H9 (cell line): ENCODE measurements around the gene LRRC45. TPM values are rescaled to one million over a fixed set of nuclear protein-coding genes. Genes with fewer than 3 reads are reported as not detected.

ENCODE experiments used
- DNase-seq: peaks from one replicate; pipeline ENCODE4 v3.0.0-alpha.2; 2017
- H2AFZ ChIP-seq: one replicate; pipeline ENCODE4 v1.6.1; 2013; ENCODE audit warnings: mild to moderate bottlenecking, low read length, control low read depth, moderate library complexity
- H2AK5ac ChIP-seq: 2 replicates; pipeline ENCODE4 v1.6.1; 2013; ENCODE audit warnings: low read length, control low read depth, mixed read lengths; ENCODE audit not compliant: insufficient read length
- H2BK120ac ChIP-seq: one replicate; pipeline ENCODE4 v1.6.1; 2013; ENCODE audit warnings: low read depth, mild to moderate bottlenecking, low read length, control low read depth, inconsistent platforms; ENCODE audit not compliant: poor library complexity, severe bottlenecking
- H2BK12ac ChIP-seq: 2 replicates; pipeline ENCODE4 v1.6.1; 2013; ENCODE audit warnings: low read length, control low read depth, mixed read lengths, low read depth; ENCODE audit not compliant: insufficient read length
- H2BK15ac ChIP-seq: 2 replicates; pipeline ENCODE4 v1.6.1; 2013; ENCODE audit warnings: low read depth, low read length, control low read depth
- H2BK20ac ChIP-seq: one replicate; pipeline ENCODE4 v1.6.1; 2013; ENCODE audit warnings: low read depth, mild to moderate bottlenecking, low read length, control low read depth, inconsistent platforms; ENCODE audit not compliant: poor library complexity, severe bottlenecking
- H2BK5ac ChIP-seq: 2 replicates; pipeline ENCODE4 v1.6.1; 2013; ENCODE audit warnings: low read length, control low read depth, mixed read lengths; ENCODE audit not compliant: insufficient read length
- H3K14ac ChIP-seq: 2 replicates; pipeline ENCODE4 v1.6.1; 2013; ENCODE audit warnings: low read length, control low read depth; ENCODE audit not compliant: insufficient read depth
- H3K18ac ChIP-seq: 2 replicates; pipeline ENCODE4 v1.6.1; 2013; ENCODE audit warnings: low read depth, mild to moderate bottlenecking, mixed read lengths, low read length, control low read depth; ENCODE audit not compliant: insufficient read length
- H3K23ac ChIP-seq: 2 replicates; pipeline ENCODE4 v1.6.1; 2013; ENCODE audit warnings: low read length, control low read depth, mixed read lengths, low read depth; ENCODE audit not compliant: insufficient read length
- H3K23me2 ChIP-seq: 2 replicates; pipeline ENCODE4 v1.6.1; 2013; ENCODE audit warnings: low read depth, mild to moderate bottlenecking, mixed read lengths, low read length, control low read depth; ENCODE audit not compliant: insufficient read length, poor library complexity, severe bottlenecking
- H3K27ac ChIP-seq: 2 replicates; pipeline ENCODE4 v1.5.1; 2013; ENCODE audit warnings: low read length, control low read depth, mixed read lengths, low read depth; ENCODE audit not compliant: insufficient read length
- H3K27me3 ChIP-seq: 2 replicates; pipeline ENCODE4 v1.6.1; 2013; ENCODE audit warnings: low read length, control low read depth, inconsistent platforms; ENCODE audit not compliant: insufficient read depth
- H3K4ac ChIP-seq: 2 replicates; pipeline ENCODE4 v1.6.1; 2013; ENCODE audit warnings: low read depth, mild to moderate bottlenecking, control low read depth, inconsistent platforms, low read length, moderate library complexity
- H3K4me1 ChIP-seq: 2 replicates; pipeline ENCODE4 v1.6.1; 2013; ENCODE audit warnings: low read length, control low read depth, inconsistent platforms; ENCODE audit not compliant: insufficient read depth
- H3K4me2 ChIP-seq: 2 replicates; pipeline ENCODE4 v1.6.1; 2013; ENCODE audit warnings: low read length, control low read depth, mixed read lengths; ENCODE audit not compliant: insufficient read length, insufficient read depth
- H3K56ac ChIP-seq: 2 replicates; pipeline ENCODE4 v1.6.1; 2013; ENCODE audit warnings: low read depth, mild to moderate bottlenecking, mixed read lengths, low read length, control low read depth; ENCODE audit not compliant: insufficient read length
- H3K79me1 ChIP-seq: 2 replicates; pipeline ENCODE4 v1.6.1; 2013; ENCODE audit warnings: low read depth, mild to moderate bottlenecking, moderate library complexity, low read length, control low read depth, inconsistent platforms; ENCODE audit not compliant: insufficient read depth, poor library complexity, severe bottlenecking
- H3K79me2 ChIP-seq: 2 replicates; pipeline ENCODE4 v1.6.1; 2013; ENCODE audit warnings: low read length, control low read depth, inconsistent platforms; ENCODE audit not compliant: insufficient read depth
- H3K9ac ChIP-seq: 2 replicates; pipeline ENCODE4 v1.6.1; 2013; ENCODE audit warnings: low read length, control low read depth, mixed read lengths; ENCODE audit not compliant: insufficient read length; ENCODE audit errors: extremely low read depth
- H3K9me3 ChIP-seq: one replicate; pipeline ENCODE4 v1.6.1; 2013; ENCODE audit warnings: low read depth, low read length, inconsistent platforms; ENCODE audit not compliant: control insufficient read depth
- H3T11ph ChIP-seq: one replicate; pipeline ENCODE4 v1.6.1; 2013; ENCODE audit warnings: mild to moderate bottlenecking, low read length, control low read depth, inconsistent platforms
- H4K20me1 ChIP-seq: one replicate; pipeline ENCODE4 v1.6.1; 2013; ENCODE audit not compliant: control insufficient read depth, insufficient read length, insufficient read depth
- H4K5ac ChIP-seq: 2 replicates; pipeline ENCODE4 v1.6.1; 2013; ENCODE audit warnings: low read depth, mild to moderate bottlenecking, mixed read lengths, low read length, control low read depth; ENCODE audit not compliant: insufficient read length
- H4K8ac ChIP-seq: replicated peaks from 2 replicates; pipeline ENCODE4 v1.6.1; 2013; ENCODE audit warnings: low read length, control low read depth, mixed read lengths, low read depth; ENCODE audit not compliant: insufficient read length
- H4K91ac ChIP-seq: 2 replicates; pipeline ENCODE4 v1.6.1; 2013; ENCODE audit warnings: low read depth, mild to moderate bottlenecking, moderate library complexity, mixed read lengths, low read length, control low read depth; ENCODE audit not compliant: insufficient read length
- H3K27ac Mint-ChIP-seq, 3 experiments: 2 replicates in 2 of 3; 3 replicates in 1 of 3; pipeline ENCODE4 v1.8.0; 2020 to 2021; ENCODE audit warnings: mixed read lengths in 3 of 3, mild to moderate bottlenecking in 1 of 3, moderate library complexity in 1 of 3
- H3K27me3 Mint-ChIP-seq: 2 replicates; pipeline ENCODE4 v1.8.0; 2021; ENCODE audit warnings: low read depth, mild to moderate bottlenecking, moderate library complexity, mixed read lengths
- H3K36me3 Mint-ChIP-seq, 3 experiments: 2 replicates in 2 of 3; 3 replicates in 1 of 3; pipeline ENCODE4 v1.8.0; 2020 to 2021; ENCODE audit warnings: low read depth in 3 of 3, mixed read lengths in 3 of 3; ENCODE audit not compliant: insufficient read depth in 1 of 3
- H3K4me1 Mint-ChIP-seq, 2 experiments: 2 replicates each; pipeline ENCODE4 v1.8.0; 2020; ENCODE audit warnings: mixed read lengths in 2 of 2
- H3K4me3 Mint-ChIP-seq, 2 experiments: 2 replicates in 1 of 2; 3 replicates in 1 of 2; pipeline ENCODE4 v1.8.0; 2020 to 2021; ENCODE audit warnings: mild to moderate bottlenecking in 2 of 2, mixed read lengths in 2 of 2, moderate library complexity in 1 of 2
- H3K9me3 Mint-ChIP-seq, 2 experiments: 2 replicates in 1 of 2; 3 replicates in 1 of 2; pipeline ENCODE4 v1.8.0; 2020; ENCODE audit warnings: mild to moderate bottlenecking in 2 of 2, mixed read lengths in 2 of 2, moderate library complexity in 1 of 2
- CTCF ChIP-seq: fragments of 200-600 bp; sonication (generic); conservative IDR thresholded peaks from 3 replicates; pipeline ENCODE4 v1.8.0; 2021; ENCODE audit warnings: antibody characterized with exemption, mild to moderate bottlenecking
- WGBS: extraction: QIAGEN DNeasy Blood & Tissue Kit; methylation state at CpG from one replicate; pipeline ENCODE4 v1.1.7; 2013; ENCODE audit warnings: missing lambda C conversion rate, low lambda C conversion rate, mixed read lengths; ENCODE audit not compliant: insufficient read length; ENCODE audit errors: extremely low coverage; 5-methylcytosine and 5-hydroxymethylcytosine counted together
- total RNA-seq: library from RNA; stranded (reverse); gene quantifications from 2 replicates; pipeline ENCODE4 v1.2.1, GENCODE V29; 2021

The LRRC45 gene
- total RNA-seq, 1 experiment from 2014 or later: 28.7 TPM

DNA sequence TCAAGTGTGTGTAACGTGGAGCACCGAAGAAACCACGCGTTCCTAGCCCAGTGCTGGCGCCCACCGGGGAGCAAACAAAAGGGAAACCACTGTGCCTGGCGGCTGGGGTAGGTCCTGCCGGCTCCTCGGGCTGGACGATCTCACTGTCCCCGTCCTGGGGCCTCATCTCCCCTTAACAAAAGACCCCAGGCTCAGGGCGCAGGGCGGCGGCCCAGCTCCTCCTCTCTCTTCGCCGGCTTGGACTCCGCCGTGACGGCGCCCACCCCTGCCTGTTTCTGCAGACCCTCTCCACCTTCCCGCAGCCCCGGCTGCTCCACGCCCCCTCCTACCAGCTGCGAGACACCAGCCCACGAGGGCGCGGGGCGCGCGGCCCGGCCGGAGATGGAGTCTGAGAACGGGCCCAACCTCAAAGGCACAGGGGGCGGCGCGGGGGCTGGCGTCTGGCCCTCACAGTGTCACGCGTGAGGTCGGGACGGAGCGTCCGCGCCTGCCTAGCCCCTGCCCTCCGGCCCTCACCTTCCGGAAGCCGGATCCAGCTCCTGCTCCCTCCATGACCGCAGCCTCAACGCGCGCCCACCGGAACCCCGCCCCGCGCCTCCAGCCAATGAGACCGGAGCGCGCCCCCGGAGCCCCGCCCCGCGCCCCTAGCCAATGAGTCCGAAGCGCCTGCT is 660 bp upstream of the LRRC45 start, which contains the start of gene CENPX:
CENPX (minus strand) TSS at position 569 of the 671 bp plus-strand sequence; CDS start at position 552, 17 bp downstream.
- TF ChIP-seq CTCF: no peak
- Histone ChIP-seq H3K4me2 (peak within 1 kb of the TSS; percentile 89), H2BK15ac (no peak within 1 kb of the TSS), H2BK12ac (no peak within 1 kb of the TSS), H3K23me2 (peaks cover 5% of the 10 kb centered on the region), H3K27me3 (no peaks in the 10 kb centered on the region), H3K14ac (peak within 1 kb of the TSS; percentile 67; the same call in 1 of the 2 replicates), H4K5ac (no peak within 1 kb of the TSS), H2AFZ (no peak within 1 kb of the TSS), H3K9me3 (no peaks in the 10 kb centered on the region), H2AK5ac (no peak within 1 kb of the TSS), H3K56ac (no peak within 1 kb of the TSS), H3K18ac (no peak within 1 kb of the TSS), H4K8ac (no peak within 1 kb of the TSS), H3T11ph (no peak within 1 kb of the TSS), H4K20me1 (no peaks in the 10 kb centered on the region), H3K4ac (no peak within 1 kb of the TSS), H3K27ac (no peak within 1 kb of the TSS), H4K91ac (no peak within 1 kb of the TSS), H2BK120ac (no peak within 1 kb of the TSS), H2BK5ac (no peak within 1 kb of the TSS), H2BK20ac (no peak within 1 kb of the TSS), H3K9ac (peak within 1 kb of the TSS; percentile 39), H3K23ac (no peak within 1 kb of the TSS), H3K79me2 (no peaks in the 10 kb centered on the region), H3K4me1 (no peaks in the 10 kb centered on the region), H3K79me1 (peaks cover 5% of the 10 kb centered on the region)
- WGBS: no CpG with 5 or more reads among the region's 64 CpGs
- H3K4me1 Mint-ChIP-seq: peaks cover 7 to 16% of the 10 kb centered on the region in 2 experiments
- H3K36me3 Mint-ChIP-seq: peaks cover 5 to 12% (median 7%) of the 10 kb centered on the region in 3 experiments; a peak in 5 of 7 replicates
- no peaks in the 10 kb centered on the region; the same call in none of the 2 replicates for H3K27me3 Mint-ChIP-seq
- H3K27ac Mint-ChIP-seq: 0 out of 7 replicates have a peak within 1 kb of the TSS, but pooled peaks of 1 of the 3 experiments have one; percentile 49
- H3K4me3 Mint-ChIP-seq: peak within 1 kb of the TSS; percentile 79 to 88
- H3K9me3 Mint-ChIP-seq: peaks cover 0 to 2% of the 10 kb centered on the region in 2 experiments; a peak in 1 of 5 replicates
- no peak for DNase-seq
